HepG2 (cell line): ENCODE measurements around the gene PDPK1. TPM values are rescaled to one million over a fixed set of nuclear protein-coding genes. Genes with fewer than 3 reads are reported as not detected.
A peak's percentile ranks its signal among the peaks of the same experiment; 100 is the strongest.

Experiments used
- ERF ChIP-seq: IDR thresholded peaks from 2 replicates; pipeline ENCODE4 v1.6.1; 2018; ENCODE audit warnings: missing biosample characterization, missing genetic modification reagents
- HNRNPK ChIP-seq: fragments of 200-400 bp; formaldehyde crosslinking; IDR thresholded peaks from 2 replicates; pipeline ENCODE4 v1.6.1; 2018; ENCODE audit warnings: low read length, low read depth, moderate library complexity, mild to moderate bottlenecking; ENCODE audit not compliant: poor library complexity, severe bottlenecking
- MIXL1 ChIP-seq: IDR thresholded peaks from 2 replicates; pipeline ENCODE4 v1.6.1; 2016
- REXO4 ChIP-seq: sonication (generic); formaldehyde crosslinking; IDR thresholded peaks from 2 replicates; pipeline ENCODE4 v1.8.0; 2022; ENCODE audit warnings: missing genetic modification reagents, mild to moderate bottlenecking, borderline replicate concordance
- SOX13 ChIP-seq, 3 experiments: fragments of 450-650 bp in 1 of 3; sonication (generic) in 1 of 3; formaldehyde crosslinking in 1 of 3; IDR thresholded peaks in 2 of 3; conservative IDR thresholded peaks in 1 of 3; 2 replicates each; pipeline versions ENCODE4 v1.5.0 to v1.6.1; 2016 to 2020; ENCODE audit warnings: antibody characterized with exemption in 1 of 3, mild to moderate bottlenecking in 1 of 3, missing compliant biosample characterization in 1 of 3, missing genetic modification reagents in 1 of 3, moderate library complexity in 1 of 3
- STAT5B ChIP-seq: sonication (generic); formaldehyde crosslinking; IDR thresholded peaks from 2 replicates; pipeline ENCODE4 v1.4.0; 2020; ENCODE audit warnings: missing genetic modification reagents
- TEAD3 ChIP-seq: optimal IDR thresholded peaks from 2 replicates; pipeline ENCODE3; 2016; ENCODE audit warnings: borderline replicate concordance
- ZNF350 ChIP-seq: sonication (generic); formaldehyde crosslinking; IDR thresholded peaks from 2 replicates; pipeline ENCODE4 v1.4.0; 2020; ENCODE audit warnings: mild to moderate bottlenecking, low read depth, missing genetic modification reagents, borderline replicate concordance
- ZNF451 ChIP-seq: sonication (generic); formaldehyde crosslinking; IDR thresholded peaks from 2 replicates; pipeline ENCODE4 v1.5.0; 2020; ENCODE audit warnings: mild to moderate bottlenecking, missing genetic modification reagents
- ZNF619 ChIP-seq: sonication (generic); formaldehyde crosslinking; IDR thresholded peaks from 2 replicates; pipeline ENCODE4 v1.4.0; 2020; ENCODE audit warnings: mild to moderate bottlenecking, missing genetic modification reagents
- ZNF672 ChIP-seq: sonication (generic); formaldehyde crosslinking; IDR thresholded peaks from 2 replicates; pipeline ENCODE4 v1.8.1; 2022; ENCODE audit warnings: missing genetic modification reagents
- polyA plus RNA-seq, 8 experiments: library from polyadenylated mRNA; depleted of rRNA in 3 of 8; stranded (reverse) in 7 of 8; unstranded in 1 of 8; fragments of >200 nt; fragmentation: Illumina TruSeq in 4 of 8; extraction: Trizol in 4 of 8; gene quantifications; 2 replicates each; pipeline versions ENCODE4 v1.2.1 to v1.2.3, GENCODE V29; 2011 to 2016; ENCODE audit warnings: low read depth in 4 of 8, missing spikeins in 1 of 8, mixed read lengths in 1 of 8; ENCODE audit not compliant: insufficient read depth in 1 of 8
- total RNA-seq, 5 experiments: library from RNA; depleted of rRNA; stranded (reverse); fragments of >200 nt; fragmentation: Illumina TruSeq; extraction: Trizol; gene quantifications; 2 replicates each; pipeline ENCODE4 v1.2.3, GENCODE V29; 2016; ENCODE audit warnings: low read depth in 1 of 5
- TF ChIP-seq, protein P1 (sequence below): sonication (generic); formaldehyde crosslinking; IDR thresholded peaks from 2 replicates; pipeline ENCODE4 v1.4.0; 2020; ENCODE audit warnings: missing genetic modification reagents, borderline replicate concordance
- TF ChIP-seq, protein P2 (sequence below): IDR thresholded peaks from 2 replicates; pipeline ENCODE4 v1.6.1; 2016; ENCODE audit warnings: missing compliant biosample characterization, missing genetic modification reagents, borderline replicate concordance
- TF ChIP-seq, protein P3 (sequence below): sonication (generic); formaldehyde crosslinking; IDR thresholded peaks from 2 replicates; pipeline ENCODE4 v1.4.0; 2020; ENCODE audit warnings: missing genetic modification reagents

Gene PDPK1
- total and polyA plus RNA-seq, 2 of the 13 experiments (the other 11 are each of a cell fraction or from before 2014, with no cell fraction given), result 59.6 to 129 TPM

GRCh38 chr16:2524339-2524938 lies 13.4 kb upstream of the PDPK1 start (continued):
- TF ChIP-seq SOX13 (IDR thresholded peaks at IDR 0.05) (peak; percentile 93), SOX13 (CRISPR knock-in tag; conservative IDR thresholded peaks at IDR 0.05 in 1 of 2, IDR thresholded peaks at IDR 0.05 in 1 of 2) (peak in 1 of 2 experiments; percentile 98; a peak in 2 of 4 replicates), HNRNPK (no peak), MIXL1 (CRISPR knock-in tag) (peak; percentile 67; the same call in 1 of the 2 replicates), STAT5B (no peak), ZNF672 (no peak), TEAD3 (CRISPR knock-in tag) (peak; percentile 68), REXO4 (CRISPR knock-in tag) (no peak), ZNF619 (0 out of 2 replicates have a peak, but pooled peaks have one; percentile 57), ZNF451 (peak; percentile 62; the same call in 1 of the 2 replicates), ERF (CRISPR knock-in tag) (0 out of 2 replicates have a peak, but pooled peaks have one; percentile 16), ZNF350 (CRISPR knock-in tag) (peak; percentile 80)
- TF ChIP-seq, protein P1, sequence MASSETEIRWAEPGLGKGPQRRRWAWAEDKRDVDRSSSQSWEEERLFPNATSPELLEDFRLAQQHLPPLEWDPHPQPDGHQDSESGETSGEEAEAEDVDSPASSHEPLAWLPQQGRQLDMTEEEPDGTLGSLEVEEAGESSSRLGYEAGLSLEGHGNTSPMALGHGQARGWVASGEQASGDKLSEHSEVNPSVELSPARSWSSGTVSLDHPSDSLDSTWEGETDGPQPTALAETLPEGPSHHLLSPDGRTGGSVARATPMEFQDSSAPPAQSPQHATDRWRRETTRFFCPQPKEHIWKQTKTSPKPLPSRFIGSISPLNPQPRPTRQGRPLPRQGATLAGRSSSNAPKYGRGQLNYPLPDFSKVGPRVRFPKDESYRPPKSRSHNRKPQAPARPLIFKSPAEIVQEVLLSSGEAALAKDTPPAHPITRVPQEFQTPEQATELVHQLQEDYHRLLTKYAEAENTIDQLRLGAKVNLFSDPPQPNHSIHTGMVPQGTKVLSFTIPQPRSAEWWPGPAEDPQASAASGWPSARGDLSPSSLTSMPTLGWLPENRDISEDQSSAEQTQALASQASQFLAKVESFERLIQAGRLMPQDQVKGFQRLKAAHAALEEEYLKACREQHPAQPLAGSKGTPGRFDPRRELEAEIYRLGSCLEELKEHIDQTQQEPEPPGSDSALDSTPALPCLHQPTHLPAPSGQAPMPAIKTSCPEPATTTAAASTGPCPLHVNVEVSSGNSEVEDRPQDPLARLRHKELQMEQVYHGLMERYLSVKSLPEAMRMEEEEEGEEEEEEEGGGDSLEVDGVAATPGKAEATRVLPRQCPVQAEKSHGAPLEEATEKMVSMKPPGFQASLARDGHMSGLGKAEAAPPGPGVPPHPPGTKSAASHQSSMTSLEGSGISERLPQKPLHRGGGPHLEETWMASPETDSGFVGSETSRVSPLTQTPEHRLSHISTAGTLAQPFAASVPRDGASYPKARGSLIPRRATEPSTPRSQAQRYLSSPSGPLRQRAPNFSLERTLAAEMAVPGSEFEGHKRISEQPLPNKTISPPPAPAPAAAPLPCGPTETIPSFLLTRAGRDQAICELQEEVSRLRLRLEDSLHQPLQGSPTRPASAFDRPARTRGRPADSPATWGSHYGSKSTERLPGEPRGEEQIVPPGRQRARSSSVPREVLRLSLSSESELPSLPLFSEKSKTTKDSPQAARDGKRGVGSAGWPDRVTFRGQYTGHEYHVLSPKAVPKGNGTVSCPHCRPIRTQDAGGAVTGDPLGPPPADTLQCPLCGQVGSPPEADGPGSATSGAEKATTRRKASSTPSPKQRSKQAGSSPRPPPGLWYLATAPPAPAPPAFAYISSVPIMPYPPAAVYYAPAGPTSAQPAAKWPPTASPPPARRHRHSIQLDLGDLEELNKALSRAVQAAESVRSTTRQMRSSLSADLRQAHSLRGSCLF (CRISPR knock-in tag), result no peak
- TF ChIP-seq, protein P2, sequence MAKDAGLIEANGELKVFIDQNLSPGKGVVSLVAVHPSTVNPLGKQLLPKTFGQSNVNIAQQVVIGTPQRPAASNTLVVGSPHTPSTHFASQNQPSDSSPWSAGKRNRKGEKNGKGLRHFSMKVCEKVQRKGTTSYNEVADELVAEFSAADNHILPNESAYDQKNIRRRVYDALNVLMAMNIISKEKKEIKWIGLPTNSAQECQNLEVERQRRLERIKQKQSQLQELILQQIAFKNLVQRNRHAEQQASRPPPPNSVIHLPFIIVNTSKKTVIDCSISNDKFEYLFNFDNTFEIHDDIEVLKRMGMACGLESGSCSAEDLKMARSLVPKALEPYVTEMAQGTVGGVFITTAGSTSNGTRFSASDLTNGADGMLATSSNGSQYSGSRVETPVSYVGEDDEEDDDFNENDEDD (CRISPR knock-in tag), result peak; percentile 15; the same call in 1 of the 2 replicates
- TF ChIP-seq, protein P3, sequence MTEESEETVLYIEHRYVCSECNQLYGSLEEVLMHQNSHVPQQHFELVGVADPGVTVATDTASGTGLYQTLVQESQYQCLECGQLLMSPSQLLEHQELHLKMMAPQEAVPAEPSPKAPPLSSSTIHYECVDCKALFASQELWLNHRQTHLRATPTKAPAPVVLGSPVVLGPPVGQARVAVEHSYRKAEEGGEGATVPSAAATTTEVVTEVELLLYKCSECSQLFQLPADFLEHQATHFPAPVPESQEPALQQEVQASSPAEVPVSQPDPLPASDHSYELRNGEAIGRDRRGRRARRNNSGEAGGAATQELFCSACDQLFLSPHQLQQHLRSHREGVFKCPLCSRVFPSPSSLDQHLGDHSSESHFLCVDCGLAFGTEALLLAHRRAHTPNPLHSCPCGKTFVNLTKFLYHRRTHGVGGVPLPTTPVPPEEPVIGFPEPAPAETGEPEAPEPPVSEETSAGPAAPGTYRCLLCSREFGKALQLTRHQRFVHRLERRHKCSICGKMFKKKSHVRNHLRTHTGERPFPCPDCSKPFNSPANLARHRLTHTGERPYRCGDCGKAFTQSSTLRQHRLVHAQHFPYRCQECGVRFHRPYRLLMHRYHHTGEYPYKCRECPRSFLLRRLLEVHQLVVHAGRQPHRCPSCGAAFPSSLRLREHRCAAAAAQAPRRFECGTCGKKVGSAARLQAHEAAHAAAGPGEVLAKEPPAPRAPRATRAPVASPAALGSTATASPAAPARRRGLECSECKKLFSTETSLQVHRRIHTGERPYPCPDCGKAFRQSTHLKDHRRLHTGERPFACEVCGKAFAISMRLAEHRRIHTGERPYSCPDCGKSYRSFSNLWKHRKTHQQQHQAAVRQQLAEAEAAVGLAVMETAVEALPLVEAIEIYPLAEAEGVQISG, result peak; percentile 75
